NCI-H2107 (cell line): ENCODE results near the gene COL4A1.

Experiments
- DNase-seq: peaks from one replicate; lab custom pipeline; 2025; lab: John Stamatoyannopoulos, UW

The COL4A1 gene

DNA sequence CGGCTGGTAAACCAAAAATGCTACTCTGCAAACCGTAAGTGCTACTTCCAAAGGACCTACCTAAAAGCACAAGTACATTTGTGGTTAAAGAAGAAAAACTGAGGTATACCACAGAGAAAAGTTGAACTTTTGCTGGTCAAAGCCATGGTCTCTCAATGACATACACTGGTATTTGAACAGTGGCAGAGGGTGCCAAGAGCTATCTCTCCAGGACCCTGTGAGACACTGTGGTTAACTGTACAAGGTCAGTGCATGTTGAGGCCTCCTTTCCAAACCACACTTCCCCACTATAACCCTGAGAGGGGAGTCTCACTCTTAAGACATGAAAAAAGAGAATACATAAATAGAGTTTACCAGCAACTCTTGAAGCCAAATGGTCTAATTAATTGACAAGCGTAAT is 49.5 kb downstream of the COL4A1 start:
- DNase-seq: no peak

DNA sequence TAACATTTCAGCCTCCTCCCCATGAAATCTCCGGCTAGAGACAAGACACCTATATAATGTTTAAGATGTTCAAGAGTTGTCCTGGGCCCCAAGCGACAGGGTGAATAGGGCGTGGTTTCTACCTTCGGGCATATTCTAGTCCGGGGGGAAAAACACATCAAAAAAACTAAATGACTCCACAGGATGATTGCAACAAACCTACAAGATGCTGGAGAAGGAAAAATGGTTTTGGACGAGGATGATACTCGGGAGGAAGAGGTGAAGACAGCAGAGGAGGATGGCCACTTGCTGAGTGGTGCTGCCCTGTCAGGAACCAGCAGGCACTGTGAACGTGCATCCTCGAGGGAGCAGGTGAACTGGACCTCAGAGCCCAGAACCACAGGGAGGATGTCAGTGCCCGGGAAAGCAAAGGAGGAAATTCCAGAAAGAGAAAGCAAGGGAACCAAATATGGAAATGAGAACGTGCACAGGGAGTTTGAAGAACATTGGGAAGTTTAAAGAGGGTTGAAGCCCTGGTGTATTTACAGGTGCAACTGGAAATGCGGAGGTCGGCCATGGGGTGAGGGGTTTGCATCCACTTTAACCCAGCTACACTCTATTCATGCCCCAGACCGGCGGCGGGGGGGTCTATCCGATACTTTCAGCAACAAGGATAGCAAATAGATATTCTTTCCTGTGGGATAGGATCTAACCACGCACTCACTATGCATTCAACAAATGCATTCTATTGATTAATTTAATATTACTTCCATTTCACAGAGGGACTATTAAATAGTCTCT is 50.6 kb downstream of the COL4A1 start:
- no peak for DNase-seq

DNA sequence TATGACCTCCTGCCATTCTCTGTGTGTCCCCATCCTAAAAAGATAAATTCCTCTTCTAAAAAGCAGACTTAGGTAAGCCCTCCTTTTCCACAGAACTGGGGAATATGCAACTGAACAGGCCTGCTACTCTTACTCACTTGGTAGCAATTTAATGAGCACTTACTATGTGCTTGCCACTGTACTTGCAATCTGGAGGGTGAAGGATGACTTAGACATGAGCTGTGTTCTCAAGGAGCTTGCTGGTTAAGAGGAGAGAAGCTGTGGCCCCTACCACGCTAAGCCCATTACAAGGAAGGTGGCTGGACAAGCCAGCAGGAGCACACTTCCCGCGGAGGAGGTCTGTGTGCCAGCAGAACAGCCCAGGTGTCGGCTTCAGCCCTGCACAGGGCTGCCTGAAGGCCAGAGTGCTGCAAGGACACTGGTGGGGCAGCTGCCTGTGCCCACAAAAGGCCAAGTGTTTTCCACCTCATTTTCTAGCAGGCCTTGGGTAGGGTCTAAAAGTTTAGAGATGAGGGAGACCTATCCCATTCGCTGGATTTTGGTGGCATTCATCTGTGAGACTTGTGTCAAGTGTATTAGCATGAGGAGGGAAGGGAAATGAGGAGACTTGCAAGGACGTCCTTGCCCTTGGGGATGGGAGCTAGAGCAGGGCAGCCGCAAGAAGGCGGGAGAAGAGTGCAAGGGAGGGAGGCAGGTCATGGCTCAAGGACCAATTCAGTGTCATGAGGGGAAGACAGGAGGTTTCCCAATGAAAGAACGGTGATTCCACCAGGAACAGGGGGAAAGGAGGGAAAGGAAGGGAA is 52.0 kb downstream of the COL4A1 start:
- DNase-seq: no peak

DNA sequence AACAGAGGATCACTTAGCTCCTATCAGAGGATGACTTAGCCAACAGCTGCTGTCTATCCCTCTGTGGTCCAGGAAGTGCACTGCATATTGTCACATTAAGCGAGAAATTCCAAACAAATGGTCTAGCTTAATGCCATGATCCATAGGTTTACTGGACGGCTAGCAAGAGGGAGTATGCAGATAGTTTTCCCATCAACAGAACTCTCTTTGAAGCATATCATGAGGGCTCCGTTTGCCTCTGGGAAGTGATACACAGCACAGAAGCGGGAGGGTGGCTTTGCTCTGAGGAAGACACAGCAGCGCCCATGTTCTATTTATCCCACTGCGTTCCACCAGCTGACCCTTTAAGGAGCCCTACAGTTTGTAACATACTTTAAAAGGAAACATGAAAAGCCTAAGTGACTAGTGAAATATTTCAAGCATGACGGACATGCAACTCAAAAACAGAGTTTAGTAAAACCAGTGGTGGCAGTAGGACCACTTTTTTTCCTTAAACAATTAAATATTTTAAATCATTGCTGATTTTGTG is 52.7 kb downstream of the COL4A1 start:
- DNase-seq: no peak

DNA sequence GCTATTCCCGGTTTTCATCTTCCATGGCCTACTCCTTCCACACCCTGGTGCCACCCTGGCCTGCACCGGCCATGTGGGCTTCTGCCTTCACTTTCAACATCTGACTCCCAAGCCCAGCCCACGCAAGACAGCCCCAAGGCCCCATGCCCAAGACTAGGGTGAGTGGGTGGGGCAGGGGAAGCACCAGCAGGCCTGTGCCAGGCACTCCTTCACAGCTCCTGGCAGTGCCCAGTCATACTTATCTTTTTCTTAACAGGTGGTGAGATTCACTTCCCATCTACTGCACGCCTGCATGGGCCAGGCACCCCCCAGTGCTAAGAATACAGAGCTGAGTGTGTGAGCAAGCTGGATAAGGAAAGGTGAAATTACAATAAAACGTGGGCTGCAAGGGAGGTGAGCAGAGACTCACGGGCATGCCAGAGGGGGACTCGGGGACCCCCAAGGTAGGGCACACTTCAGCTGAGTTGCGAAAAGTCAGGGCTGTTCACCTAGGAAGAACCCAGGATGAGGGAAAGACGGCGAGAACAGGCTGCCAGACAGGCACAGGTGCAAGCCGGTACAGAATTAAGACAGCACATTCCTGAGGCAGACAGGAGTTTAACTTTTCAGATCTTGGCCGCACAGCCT is 55.7 kb downstream of the COL4A1 start:
- no peak for DNase-seq

DNA sequence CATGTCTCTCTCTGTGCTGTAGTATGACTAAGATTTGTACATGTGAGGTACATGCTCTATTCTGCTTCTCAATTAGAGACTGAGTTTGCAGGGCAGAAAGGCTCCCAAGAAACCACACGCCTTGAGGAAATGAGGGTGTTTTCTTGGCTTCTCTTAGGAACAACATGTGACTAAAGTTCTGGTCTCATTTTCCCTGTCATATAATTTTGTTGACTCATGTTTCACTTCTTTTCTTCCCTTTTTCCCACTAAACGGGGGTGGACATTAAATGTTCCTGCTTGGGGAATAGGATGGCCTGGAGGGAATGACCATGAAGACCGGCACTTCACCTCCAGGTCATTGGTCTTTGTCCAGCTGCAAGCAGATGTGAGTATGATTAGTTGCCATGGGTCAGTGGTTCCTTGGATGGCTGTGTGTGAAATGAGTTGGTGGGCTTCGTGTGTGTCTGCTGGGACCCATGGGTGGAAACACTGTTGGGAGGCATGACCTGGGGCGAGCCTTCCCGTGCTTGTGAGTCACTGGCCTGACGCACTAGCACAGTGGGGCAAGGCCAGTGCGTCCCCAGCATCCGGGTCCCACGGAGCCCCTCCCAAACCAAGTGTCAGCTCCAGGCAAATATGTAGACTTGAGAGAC is 56.6 kb downstream of the COL4A1 start:
- DNase-seq: no peak

DNA sequence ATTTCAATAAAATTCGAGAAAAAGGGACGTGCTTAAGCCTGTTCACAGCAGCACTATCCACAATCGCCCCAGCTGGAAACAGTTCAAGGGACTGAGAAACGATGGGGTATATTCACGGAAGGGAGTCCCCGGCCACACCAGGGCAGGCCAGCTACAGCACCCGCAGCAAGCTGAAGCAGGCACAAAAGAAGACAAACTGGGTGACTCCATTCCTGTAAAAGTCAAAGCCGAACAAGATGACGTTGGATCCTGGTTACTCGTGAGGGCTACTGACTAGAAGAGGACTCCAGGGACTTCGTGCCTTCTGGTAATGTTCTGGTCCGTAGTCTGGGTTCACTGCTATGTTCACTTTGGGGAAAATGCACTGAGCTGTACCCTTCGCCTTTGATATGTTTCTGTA is 57.6 kb downstream of the COL4A1 start:
- DNase-seq: no peak

DNA sequence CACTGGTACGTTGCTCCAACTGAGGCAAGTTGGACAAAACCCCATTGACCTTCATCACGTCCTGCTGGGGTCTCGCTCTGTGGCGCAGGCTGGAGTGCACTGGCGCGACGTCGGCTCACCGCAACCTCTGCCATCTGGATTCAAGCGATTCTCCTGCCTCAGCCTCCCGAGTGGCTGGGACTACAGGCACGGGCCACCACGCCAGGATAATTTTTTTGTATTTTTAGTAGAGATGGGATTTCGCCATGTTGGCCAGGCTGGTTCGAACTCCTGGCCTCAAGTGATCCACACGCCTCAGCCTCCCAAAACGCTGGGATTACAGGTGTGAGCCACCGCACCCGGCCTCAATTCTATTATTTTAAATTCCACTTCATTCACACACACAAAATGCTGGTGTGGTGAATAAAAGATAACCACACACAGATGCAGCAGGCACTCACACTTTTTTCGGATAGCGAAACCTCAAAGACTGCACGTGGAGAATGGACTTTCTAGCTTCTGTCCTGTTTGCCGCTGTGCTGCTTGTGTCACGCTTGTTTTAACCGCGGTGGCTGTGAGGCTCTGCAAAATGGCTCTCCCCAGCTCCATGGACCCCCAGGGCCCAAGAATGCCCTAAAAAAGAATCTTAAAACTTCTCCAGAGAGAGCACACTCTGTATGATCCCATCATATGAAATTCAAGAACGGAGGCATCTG is 58.4 kb downstream of the COL4A1 start:
- no peak for DNase-seq

DNA sequence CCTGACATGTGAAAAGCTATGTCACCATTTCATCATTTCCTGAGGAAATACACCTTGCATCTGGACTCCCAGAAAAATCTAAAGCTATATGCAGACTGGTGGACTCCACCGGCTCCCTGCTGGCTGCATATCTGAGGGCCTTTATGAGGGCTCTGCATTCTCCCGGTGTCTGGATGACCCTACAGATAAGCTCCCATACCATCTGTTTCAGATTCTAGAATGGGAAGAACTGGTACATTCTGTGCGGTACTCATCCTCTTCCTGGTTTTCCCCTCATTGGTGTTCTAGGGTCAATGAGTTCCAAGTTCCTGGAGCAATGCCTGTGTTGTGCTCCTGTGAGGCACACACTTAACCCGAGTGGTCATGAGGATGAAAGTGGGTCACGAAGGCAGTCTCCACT is 60.4 kb downstream of the COL4A1 start:
- DNase-seq: no peak

DNA sequence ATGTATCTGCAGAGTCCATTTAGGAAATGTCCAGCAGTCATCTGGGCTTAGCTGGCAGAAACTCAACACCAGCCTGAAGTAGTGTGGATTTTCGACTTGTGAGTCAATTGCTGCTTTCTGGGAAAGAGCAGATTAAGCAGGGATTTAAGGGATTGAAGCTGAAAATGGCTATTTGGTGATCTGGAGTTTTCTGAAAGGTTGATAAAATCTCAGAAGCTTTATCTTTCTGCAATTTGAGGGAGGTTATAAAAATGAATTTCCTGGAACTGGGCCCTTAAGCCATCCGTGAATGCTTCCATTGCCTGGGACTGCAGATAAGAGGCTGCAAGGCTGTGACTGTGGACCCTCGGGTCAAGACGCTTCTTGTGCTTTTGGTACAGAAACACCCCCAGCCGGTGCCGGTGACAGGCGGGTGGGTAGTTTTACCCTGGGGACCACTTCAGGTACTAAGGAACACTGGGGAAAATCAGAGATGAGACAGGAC is 61.5 kb downstream of the COL4A1 start:
- no peak for DNase-seq

DNA sequence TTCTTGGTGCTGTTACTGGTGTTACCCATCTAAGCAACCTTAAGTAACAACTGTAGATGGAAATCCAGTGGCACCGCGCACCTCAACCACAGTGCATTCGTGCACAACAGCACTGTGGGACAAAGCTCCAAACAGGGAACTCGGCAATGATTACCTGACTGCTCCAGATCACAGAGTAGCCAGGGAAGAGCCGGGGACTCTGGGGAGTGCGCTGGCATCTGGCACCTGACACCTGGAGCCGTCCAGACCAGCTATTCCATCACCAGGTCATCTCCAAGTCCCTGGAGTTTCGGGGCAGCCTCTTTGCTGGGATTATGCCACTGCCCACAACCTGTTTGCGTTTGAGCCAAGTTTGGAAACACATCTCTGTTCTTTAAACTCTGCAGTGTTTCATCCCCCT is 62.0 kb downstream of the COL4A1 start:
- no peak for DNase-seq

DNA sequence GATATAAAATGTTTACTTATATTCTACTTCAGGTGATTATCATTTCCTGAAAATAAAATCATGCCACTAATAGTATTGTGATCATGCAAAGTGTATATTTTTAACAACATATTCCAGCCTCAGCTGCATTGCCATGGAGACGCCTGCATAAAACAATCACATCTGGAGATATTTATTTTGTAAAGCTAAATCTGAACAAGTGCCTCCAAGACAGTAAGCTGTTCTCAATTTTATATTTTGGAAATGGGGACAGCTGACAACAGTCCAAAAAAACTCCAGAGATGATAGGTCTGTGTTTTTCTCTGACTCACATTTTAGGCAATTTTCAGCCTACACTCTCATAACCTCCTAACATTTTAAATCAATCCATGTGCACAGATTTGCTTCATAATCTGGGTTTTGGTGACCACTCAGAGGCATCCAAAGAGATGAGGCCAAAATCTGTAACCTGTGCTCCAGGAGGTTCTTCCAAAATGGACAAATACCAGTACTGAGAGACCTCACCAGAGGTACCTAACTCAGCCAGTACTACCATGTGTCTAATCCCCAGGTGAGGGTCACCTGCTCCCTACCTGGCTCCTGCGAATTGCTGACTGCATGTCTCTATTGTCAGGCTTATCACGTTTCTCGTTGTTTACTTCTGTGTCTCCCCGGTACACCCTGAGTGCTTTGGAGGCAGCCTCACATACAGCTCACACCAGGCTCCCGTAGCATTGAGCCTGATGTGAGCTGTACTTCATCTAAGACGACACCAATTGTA is 62.7 kb downstream of the COL4A1 start:
- no peak for DNase-seq

DNA sequence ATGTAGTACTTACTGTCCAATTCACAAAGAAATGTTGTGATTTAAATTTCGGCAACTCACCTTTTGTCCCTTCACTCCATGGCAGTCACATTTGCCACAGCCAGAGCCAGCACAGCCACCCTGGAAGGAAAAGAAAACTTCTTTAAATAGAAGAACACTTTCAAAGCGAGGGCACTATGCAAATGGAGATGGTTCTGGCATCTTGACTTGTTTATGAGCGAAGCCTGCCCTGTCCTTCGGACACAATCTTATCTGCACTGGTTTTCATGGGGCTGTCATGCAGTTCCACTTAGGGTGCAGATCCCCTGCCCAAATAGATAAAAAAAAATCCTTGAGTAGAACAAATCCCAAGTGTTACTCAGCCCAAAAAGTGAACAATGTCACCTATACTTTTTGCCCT is 64.3 kb downstream of the COL4A1 start:
- DNase-seq: no peak

DNA sequence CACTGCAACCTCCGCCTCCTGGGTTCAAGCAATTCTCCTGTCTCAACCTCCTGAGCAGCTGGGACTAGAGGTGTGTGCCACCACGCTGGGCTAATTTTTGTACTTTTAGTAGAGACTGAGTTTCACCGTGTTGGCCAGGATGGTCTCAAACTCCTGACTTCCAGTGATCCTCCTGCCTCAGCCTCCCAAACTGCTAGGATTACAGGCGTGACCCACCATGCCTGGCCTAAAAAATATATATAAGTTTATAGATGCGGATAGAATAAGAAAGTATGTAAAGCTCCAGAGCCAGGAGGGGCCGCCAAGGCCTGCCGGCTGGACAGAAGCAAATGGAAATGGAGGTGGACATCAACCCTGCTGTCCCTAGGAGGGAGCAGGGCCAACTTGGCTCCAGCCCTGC is 66.0 kb downstream of the COL4A1 start:
- no peak for DNase-seq

DNA sequence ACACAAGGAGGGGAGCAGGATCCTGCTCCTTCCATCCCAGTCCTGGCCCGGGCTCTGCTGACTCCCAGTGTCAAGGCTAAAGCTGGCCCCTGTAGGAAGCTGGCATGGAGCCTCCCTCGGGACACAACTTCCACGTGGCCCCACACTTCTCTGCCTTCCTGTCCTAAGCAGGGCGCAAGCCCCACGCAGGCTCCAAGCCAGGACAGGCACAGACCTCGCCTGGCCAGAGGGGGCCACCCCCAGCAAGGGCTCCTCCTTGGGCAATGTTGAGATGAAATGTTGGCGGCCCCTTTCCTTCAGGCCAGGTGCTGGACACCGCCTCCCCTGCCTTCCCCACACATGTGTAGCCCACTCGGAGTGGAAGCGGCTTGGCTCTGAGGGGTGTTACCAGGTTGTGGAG is 66.6 kb downstream of the COL4A1 start:
- DNase-seq: no peak

DNA sequence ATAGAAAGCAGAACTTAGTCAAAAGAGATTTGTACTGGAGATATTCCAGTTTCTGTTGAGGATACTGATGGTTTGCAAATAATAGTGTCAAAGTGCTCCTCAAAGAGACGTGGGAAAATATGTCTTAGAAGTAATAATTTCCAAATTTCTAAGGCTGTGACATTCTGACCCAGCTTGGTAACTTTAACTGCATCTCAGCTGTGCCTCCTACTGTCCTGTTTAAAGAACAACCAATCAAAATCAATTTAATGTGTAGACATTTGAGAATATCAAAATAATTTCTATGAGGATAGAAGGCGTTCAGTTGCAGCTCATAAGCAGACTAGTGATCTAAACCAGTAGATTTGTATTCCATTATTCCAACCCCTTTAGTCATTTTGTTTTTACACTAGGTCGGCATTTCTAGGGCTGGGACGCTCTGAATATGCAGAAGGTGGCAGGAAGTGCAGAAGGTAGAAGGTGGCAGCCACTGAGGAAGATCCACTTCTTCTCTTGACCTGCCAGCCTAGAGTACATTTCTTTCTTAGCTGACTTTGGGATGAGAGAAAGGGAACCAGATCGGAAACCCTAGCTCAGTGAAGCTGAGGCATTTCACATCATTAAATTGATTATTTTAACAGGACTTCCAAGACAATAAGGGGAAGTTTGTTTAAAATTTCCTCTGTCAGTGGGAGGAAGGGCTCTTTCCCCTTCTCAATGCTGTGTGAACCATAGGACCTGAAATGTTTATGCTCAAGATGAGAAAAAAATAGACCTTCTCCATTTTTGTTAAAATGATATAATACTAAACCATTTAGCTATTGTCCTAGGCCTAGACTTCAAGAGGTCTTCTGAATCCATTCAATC is 67.5 kb downstream of the COL4A1 start:
- no peak for DNase-seq

DNA sequence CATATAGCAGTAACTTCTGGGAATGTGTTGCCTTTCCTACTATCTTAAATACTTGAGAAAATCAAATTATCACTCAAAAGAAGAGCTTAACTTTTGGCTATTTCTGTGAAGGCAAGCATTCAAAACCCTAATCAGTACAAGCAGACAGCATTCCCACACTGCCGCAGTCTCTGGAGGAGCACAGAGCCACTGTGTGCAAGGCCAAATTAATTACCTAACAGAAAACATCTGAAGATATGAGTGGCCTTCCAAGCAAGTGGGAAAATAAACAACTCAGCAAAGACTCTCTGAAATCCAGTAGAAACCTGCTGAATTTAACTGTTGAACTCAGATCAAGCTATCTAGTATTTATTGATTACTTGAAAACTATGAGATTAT is 68.2 kb downstream of the COL4A1 start:
- DNase-seq: no peak

DNA sequence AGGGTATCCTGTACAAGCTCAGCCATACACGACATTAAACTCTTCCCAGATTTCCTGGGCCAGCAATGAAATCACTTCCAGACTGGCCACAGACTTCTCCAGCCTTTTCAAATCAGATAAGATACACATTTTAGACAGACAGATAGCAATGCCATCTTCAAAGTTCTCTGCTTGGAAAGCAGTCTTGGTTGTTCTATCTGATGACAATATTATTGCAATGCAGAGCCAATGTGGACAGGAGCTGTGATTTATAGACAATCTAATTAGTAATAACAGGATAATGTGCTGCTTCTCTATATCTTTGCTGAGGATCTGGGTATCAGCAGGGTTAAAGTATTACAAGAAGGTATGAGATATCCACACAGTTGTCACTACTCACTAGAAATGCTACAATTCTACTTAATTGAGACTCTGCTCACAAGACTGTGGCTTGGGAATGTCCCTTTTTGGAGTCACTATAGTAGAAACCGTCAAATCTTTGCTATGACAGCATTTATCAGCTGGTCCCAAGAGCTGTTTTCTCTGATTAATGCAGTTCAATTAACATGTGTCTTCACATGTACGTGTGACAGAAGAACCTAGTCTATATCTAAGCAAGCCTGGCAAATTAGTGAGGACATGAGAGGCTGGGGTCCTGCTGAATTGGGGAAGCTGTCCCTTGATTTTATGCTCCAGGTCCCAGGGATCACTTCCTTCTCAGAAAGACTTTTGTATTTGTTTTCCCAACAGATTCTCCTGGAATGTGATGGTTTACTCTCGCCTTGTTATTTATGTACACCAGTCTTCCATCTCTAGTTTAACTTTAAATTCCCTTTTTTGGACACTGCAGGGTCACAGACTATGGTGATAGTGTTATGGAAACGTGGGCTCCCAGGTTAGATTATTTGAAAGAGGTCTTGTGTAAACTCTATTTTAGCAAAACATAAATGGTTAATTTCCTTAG is 68.8 kb downstream of the COL4A1 start:
- no peak for DNase-seq

DNA sequence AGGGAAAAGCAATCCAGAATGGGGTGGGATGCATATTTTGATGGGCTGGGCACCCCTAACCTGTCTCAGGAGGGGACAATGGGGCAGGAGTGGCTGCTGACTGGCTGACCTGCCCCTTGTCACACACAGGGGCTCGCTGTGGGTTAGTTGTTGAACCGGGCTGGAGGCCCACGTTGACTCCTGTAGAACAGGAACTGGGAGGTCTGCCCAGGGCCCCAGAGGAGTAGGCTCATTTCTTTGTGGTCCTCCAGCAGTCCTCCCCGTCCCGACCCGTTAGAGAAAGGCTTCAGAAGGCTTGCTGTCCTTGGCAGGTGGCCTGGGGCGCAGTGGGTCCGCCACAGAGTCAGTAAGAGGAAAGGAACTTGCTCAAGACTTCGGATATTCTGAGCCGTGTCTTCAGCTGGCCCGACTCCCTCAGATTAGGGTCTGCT is 70.1 kb downstream of the COL4A1 start:
- DNase-seq: no peak
